HAP-1 (cell line): ENCODE measurements around the gene SCAPER.
"Not testable (repeated sequence)": the region's sequence is repeated elsewhere in the genome, so short reads cannot be mapped to it uniquely, and the experiment has no call there.

ENCODE experiments used
- DNase-seq, 2 experiments: peaks; one replicate each; pipeline ENCODE4 v3.0.0-alpha.2; 2016 to 2020; ENCODE audit warnings: low spot score in 2 of 2
- H3K27me3 ChIP-seq: fragments of 250-450 bp; sonication (Bioruptor Pico); 2 replicates; pipeline ENCODE4 v1.5.1; 2020; ENCODE audit warnings: low read depth, mild to moderate bottlenecking, moderate library complexity
- H3K36me3 ChIP-seq: fragments of 250-450 bp; sonication (Bioruptor Pico); replicated peaks from 2 replicates; pipeline ENCODE4 v1.5.1; 2020; ENCODE audit warnings: mild to moderate bottlenecking
- H3K4me1 ChIP-seq: fragments of 250-450 bp; sonication (Bioruptor Pico); 2 replicates; pipeline ENCODE4 v1.5.1; 2020; ENCODE audit warnings: mild to moderate bottlenecking
- H3K4me3 ChIP-seq: fragments of 250-450 bp; sonication (Bioruptor Pico); 2 replicates; pipeline ENCODE4 v1.5.1; 2020; ENCODE audit warnings: mild to moderate bottlenecking, moderate library complexity
- H3K9me3 ChIP-seq: fragments of 250-450 bp; sonication (Bioruptor Pico); 2 replicates; pipeline ENCODE4 v1.5.1; 2020; ENCODE audit warnings: mild to moderate bottlenecking, moderate library complexity
- in situ Hi-C: fragments of 300-500 bp; cut with MboI; formaldehyde crosslinking; loops from 3 replicates; pipeline ENCODE4 v1.14.3; 2020; ENCODE audit warnings: low sequenced_read_pairs, inconsistent platforms, mixed read lengths

Gene SCAPER

DNA sequence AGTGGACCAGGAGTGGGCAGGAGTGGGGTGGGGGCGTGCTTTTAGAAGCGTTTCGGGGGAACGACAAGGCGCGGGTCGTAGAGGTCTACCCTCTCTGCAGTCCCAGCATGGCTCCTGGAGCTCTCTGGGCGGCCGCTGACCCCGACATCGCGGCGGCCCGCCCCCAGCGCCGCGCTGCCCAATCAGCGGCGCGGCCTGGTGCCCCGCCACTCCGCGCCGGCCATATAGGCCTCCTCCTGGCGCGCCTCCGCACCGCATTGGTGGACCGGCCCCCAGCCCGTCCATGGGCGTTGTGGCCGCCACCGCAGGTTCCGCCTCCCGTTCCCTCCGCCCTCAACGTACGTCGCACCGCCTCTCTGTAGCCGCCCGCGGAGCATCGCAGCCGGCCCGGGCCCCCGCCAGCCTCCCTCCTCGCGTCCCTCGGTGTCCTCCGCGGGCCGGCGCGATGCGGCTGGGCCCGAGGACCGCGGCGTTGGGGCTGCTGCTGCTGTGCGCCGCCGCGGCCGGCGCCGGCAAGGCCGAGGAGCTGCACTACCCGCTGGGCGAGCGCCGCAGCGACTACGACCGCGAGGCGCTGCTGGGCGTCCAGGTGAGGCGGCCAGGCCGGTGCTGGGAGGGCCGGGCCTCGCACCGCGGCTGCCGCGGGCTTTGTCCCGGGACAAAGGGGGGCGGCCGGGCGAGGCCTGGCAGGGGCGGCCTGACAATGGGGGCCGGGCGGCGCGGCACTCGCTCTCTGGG, 26.4 kb upstream of the SCAPER start, which contains the start of gene RCN2:
Gene RCN2, plus strand, starts transcription at position 353 of the 738 bp plus-strand sequence. Its CDS starts 93 bp downstream, at position 446.
- H3K9me3 ChIP-seq: no peaks in the 10 kb centered on the region
- peaks cover 45% of the 10 kb centered on the region for H3K4me1 ChIP-seq
- in situ Hi-C loops: no loop called here
- H3K4me3 ChIP-seq: peak within 1 kb of the TSS; percentile 51
- DNase-seq: peak; percentile 99 to 100
- H3K36me3 ChIP-seq: peaks cover 39% of the 10 kb centered on the region
- no peaks in the 10 kb centered on the region for H3K27me3 ChIP-seq

DNA sequence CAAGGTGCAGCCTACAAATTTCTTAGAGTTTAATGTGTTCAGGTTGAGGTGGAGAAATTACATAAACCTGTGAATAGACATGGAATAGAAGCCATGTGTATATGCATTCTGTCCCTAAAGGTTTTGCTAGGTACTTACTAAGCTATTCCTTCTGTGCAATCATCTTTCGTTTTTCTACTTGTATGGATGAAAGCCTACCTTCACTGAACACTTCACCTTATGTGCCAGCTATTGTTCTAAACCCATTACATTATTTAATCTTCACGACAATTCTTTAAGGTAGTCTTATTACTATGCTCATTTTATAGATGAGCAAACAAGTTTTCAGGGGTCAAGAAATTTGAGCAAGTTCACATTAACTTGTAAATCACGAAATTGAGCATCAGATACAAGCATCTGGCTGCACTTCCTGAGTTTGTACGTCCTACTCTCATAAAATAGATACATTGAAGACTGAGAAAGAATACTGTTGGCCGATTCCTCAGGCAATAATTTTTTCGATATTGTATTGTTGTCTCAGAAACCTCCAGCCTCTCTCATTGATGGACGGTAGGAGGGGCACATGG, 25.8 kb upstream of the SCAPER start:
- Histone ChIP-seq H3K4me1 (peaks cover 45% of the 10 kb centered on the region), H3K27me3 (no peaks in the 10 kb centered on the region), H3K9me3 (no peaks in the 10 kb centered on the region), H3K36me3 (peaks cover 33% of the 10 kb centered on the region), H3K4me3 (peak overlapping the region; percentile 51)
- no peak for DNase-seq
- in situ Hi-C loops: no loop called here

DNA sequence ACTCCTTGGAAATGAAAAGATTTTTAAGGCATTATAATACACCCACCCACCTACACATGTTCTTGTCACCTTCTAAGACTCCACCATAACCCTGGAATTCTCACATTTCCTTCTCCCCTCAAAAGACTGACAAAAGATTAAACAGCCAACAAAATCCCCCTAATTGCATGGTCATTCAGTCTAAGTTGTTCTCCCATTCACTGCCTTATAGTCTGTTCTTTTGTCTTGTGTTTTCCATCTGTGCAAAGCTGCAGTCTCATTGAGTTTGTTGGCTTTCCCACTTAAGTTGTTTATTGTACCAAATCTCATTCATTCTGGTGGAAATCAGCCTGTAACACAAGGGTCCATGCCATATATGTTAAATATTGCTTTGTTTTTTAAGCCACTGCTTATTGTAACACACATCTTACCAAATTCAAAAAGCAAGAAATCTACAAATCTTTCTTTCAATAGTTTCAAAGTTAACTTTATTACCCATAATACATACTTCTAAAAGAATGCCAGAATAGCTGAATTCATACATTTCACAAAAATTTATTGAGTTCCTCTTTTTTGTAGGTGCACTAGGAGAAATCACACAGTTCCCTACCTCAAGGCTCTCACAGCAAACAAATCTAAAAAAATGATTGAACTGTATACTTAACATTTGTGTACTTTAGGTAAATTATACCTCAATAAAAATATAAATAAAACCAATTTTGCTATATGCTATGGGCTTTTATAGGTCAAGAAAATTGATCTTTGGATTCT, 24.0 kb upstream of the SCAPER start:
- in situ Hi-C loops: no loop called here
- no peaks in the 10 kb centered on the region for H3K27me3 ChIP-seq
- no peaks in the 10 kb centered on the region for H3K9me3 ChIP-seq
- H3K4me3 ChIP-seq: no peak overlapping the region
- peaks cover 45% of the 10 kb centered on the region for H3K4me1 ChIP-seq
- peaks cover 15% of the 10 kb centered on the region for H3K36me3 ChIP-seq
- DNase-seq: peak; percentile 57 to 100

DNA sequence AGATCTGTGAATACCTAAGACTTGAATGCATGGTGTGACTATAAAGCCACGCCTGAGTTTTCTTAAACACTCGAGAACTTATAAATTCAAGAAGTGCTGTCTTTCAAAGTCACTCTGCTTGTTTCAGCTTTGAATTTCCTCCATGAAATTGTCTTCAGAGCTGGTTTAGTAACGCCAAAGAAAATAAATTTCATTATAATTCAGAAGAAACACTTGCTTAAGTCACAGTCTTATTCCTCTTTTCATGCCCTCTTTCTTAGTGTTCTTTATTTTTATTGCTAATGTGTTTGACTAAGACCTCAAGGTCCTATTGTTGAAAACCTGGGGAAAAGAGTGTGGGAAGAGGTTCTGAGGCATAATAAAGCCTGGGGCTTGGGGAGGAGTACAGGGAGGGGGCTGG, 23.1 kb upstream of the SCAPER start:
- peaks cover 8% of the 10 kb centered on the region for H3K36me3 ChIP-seq
- peak; percentile 73 to 97 for DNase-seq
- H3K27me3 ChIP-seq: 0 out of 2 replicates have a peak, but pooled peaks cover under 1% of the 10 kb centered on the region
- in situ Hi-C loops: no loop called here
- peaks cover 45% of the 10 kb centered on the region for H3K4me1 ChIP-seq
- no peak overlapping the region for H3K4me3 ChIP-seq
- no peaks in the 10 kb centered on the region for H3K9me3 ChIP-seq

DNA sequence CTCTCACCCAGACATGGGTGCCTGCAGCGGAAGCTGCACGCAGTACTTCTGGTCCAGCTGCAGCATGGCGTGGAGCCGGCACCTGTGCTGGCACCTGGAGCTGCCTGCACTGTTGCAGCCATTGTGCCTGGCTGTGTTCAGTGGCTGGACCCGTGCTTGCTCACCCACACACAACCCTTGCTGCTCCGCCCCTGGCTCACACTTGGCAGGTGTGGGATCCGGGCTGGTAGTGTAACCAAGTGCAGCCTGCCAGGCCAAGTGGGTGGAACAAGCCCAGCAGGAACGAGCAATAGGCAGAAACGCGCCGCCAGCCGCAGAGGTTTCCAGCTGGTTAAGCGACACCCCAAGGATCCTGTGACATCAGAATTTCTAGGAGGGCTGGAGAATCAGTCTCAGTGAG, 11.2 kb upstream of the SCAPER start:
- Histone ChIP-seq H3K9me3 (no peaks in the 10 kb centered on the region), H3K4me1 (no peaks in the 10 kb centered on the region), H3K36me3 (no peaks in the 10 kb centered on the region), H3K4me3 (no peak overlapping the region), H3K27me3 (peaks cover 37% of the 10 kb centered on the region)
- DNase-seq: no peak
- in situ Hi-C loops: no loop called here

DNA sequence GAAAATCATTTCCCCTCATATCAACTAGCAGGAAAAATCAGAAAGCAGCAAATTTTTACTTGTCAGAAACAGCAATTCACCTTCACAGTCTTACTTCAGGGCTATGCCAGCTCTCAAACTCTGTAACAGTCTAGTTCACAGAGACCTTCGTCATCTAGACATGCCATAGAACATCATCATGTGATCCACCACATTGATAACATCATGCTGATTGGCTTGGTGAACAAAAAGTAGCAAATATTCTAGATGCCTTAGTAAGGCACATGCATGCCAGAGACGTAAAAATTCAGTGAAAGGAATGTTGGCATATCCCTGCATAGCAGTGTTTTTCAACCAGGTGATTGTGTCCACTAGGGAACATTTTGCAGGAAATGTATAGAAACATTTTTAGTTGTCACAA, 8.6 kb upstream of the SCAPER start:
- Histone ChIP-seq H3K27me3 (peaks cover 29% of the 10 kb centered on the region), H3K36me3 (no peaks in the 10 kb centered on the region), H3K9me3 (no peaks in the 10 kb centered on the region), H3K4me1 (no peaks in the 10 kb centered on the region), H3K4me3 (no peak overlapping the region)
- DNase-seq: no peak
- in situ Hi-C loops: no loop called here

DNA sequence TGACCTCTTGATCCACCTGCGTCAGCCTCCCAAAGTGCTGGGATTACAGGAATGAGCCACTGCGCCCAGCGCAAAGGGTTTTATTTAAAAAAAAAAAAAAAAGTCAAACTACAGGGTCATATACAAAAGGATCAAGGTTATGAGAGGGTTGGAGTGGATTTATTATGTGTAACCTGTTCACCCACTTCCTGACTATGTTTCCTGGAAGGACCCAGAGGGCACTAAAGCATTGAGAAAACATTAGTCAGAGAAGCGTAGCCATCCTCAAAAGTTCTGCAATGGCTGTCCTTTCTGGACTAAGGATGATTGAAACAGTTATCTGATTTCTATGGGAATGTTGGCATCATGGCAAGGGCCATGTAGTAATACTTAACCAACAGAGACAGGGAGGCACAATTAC, 7.3 kb upstream of the SCAPER start:
- Histone ChIP-seq H3K4me3 (no peak overlapping the region), H3K4me1 (no peaks in the 10 kb centered on the region), H3K27me3 (peaks cover 27% of the 10 kb centered on the region), H3K36me3 (no peaks in the 10 kb centered on the region), H3K9me3 (no peaks in the 10 kb centered on the region)
- in situ Hi-C loops: no loop called here
- DNase-seq: no peak

DNA sequence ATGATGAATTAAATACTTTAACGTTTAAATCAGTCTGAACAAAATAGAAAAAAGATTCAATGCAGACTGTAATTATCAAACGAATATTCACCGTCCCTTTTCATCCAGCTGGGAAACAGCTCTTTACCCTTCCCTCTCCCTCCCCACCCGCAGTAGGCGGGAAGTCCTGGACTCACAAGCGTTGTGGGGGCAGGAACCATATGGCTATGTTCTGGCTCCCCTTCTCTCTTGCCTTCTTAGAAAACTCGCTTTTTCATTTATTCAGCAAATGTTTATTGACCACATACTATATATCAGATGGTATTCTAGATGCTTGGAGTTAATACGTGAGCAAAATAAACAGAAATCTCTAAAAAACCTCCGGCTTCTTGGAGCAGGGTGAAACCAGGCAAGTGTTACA, 715 bp upstream of the SCAPER start:
- Histone ChIP-seq H3K27me3 (no peaks in the 10 kb centered on the region), H3K4me1 (peaks cover 21% of the 10 kb centered on the region), H3K9me3 (no peaks in the 10 kb centered on the region), H3K4me3 (no peak overlapping the region), H3K36me3 (no peaks in the 10 kb centered on the region; the same call in 1 of the 2 replicates)
- no peak for DNase-seq
- in situ Hi-C loops: no loop called here

DNA sequence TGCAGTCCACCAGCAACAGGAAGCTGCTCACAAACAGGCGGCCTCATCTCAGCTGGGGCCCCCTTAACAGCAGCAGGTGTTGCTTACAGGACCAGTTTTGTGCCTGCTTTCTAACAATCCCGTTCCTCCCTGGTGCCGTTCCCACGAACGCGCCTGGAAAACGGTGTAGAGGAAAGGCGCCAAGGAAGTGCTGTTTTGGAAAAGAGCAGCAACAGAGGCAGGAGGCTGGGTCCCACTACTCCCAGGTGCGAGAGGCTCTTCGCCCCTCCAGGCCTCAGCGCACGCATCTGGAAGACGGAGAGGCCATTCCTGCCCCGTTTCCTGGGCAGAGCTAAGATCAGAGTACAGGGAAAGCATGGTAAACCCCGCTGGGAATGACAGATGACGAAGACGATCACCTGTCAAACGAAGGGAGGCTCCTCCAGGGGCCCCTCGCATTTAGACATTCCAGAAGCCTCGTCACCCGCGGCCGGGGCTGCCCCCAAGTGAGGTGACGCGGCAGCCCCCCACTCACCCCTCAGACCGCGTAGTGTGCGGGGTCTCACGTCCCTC, 603 bp downstream of the SCAPER start:
- Histone ChIP-seq H3K27me3 (no peaks in the 10 kb centered on the region), H3K9me3 (peaks cover 3% of the 10 kb centered on the region; the same call in 1 of the 2 replicates), H3K4me1 (peaks cover 27% of the 10 kb centered on the region), H3K36me3 (peaks cover 3% of the 10 kb centered on the region; the same call in 1 of the 2 replicates), H3K4me3 (peak overlapping the region; percentile 88)
- in situ Hi-C loops: no loop called here
- DNase-seq: peak; percentile 58 to 64

DNA sequence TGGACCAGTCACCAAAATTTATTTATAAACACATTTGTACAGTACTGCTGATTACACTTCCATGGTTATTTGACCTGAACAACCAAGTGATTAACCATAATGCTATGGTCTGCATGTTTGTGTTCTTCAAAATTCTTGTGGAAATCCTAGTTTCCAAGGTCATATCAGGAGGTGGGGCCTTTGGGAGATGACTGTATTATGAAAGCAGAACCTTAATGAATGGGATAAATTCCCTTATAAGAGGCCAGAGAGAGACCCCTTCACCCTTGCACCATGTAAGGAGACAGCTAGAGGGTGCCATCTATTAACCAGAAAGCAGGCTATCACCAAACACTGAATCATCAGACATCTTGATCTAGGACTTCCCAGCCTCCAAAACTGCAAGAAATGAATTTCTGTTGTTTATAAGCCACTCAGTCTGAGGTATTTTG, 1.9 kb downstream of the SCAPER start:
- DNase-seq: peak; percentile 52 to 78
- Histone ChIP-seq H3K36me3 (peaks cover 3% of the 10 kb centered on the region), H3K4me1 (peaks cover 27% of the 10 kb centered on the region), H3K27me3 (no peaks in the 10 kb centered on the region), H3K9me3 (peaks cover 3% of the 10 kb centered on the region), H3K4me3 (no peak overlapping the region)
- in situ Hi-C loops: no loop called here

DNA sequence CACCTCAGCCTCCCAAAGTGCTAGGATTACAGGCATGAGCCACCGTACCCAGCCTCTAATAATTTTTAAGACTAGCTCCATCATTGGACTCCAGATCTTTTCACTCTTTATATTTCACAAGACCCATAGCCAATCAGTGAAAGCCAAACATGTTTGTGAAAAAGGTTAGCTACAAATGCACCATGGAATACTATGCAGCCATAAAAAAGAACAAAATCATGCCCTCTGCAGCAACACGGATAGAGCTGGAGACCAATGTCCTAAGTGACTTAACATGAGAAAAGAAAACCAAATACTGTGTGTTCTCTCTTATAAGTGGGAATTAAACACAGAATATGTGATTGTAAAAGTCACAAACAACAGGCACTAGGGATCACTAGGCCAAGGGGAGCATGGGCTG, 3.2 kb downstream of the SCAPER start:
- Histone ChIP-seq H3K4me1 (peaks cover 27% of the 10 kb centered on the region), H3K9me3 (peaks cover 3% of the 10 kb centered on the region), H3K4me3 (no peak overlapping the region), H3K27me3 (no peaks in the 10 kb centered on the region), H3K36me3 (peaks cover 3% of the 10 kb centered on the region)
- in situ Hi-C loops: no loop called here
- no peak for DNase-seq

DNA sequence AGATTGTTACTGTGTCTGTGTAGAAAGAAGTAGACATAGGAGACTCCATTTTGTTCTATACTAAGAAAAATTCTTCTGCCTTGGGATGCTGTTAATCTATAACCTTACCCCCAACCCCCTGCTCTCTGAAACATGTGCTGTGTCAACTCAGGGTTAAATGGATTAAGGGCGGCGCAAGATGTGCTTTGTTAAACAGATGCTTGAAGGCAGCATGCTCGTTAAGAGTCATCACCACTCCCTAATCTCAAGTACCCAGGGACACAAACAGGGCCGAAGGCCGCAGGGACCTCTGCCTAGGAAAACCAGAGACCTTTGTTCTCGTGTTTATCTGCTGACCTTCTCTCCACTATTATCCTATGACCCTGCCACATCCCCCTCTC, 5.2 kb downstream of the SCAPER start:
- DNase-seq, H3K27me3 ChIP-seq, H3K36me3 ChIP-seq, in situ Hi-C loops, H3K9me3 ChIP-seq, H3K4me3 ChIP-seq: not testable (repeated sequence)
- peaks cover 21% of the 10 kb centered on the region for H3K4me1 ChIP-seq

DNA sequence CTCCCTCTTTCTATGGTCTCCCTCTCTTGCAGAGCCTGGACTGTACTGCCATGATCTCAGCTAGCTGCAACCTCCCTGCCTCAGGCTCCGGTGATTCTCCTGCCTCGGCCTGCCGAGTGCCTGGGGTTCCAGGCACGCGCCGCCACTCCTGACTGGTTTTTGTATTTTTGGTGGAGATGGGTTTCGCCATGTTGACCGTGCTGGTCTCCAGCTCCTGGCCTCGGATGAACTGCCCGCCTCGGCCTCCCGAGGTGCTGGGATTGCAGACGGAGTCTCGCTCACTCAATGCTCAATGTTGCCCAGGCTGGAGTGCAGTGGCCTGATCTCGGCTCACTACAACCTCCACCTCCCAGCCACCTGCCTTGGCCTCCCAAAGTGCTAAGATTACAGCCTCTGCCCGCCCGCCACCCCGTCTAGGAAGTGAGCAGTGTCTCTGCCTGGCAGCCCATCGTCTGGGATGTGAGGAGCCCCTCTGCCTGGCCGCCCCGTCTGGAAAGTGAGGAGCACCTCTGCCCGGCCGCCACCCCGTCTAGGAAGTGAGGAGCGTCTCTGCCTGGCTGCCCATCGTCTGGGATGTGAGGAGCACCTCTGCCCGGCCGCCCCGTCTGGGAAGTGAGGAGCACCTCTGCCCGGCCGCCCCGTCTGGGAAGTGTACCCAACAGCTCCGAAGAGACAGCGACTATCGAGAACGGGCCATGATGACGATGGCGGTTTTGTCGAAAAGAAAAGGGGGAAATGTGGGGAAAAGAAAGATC, 5.8 kb downstream of the SCAPER start:
- H3K4me3 ChIP-seq, H3K9me3 ChIP-seq, H3K27me3 ChIP-seq, DNase-seq, in situ Hi-C loops, H3K36me3 ChIP-seq: not testable (repeated sequence)
- peaks cover 18% of the 10 kb centered on the region for H3K4me1 ChIP-seq
